22Rv1 (cell line): ENCODE data around the gene AKR1E2.

Source experiments
- H3K27ac ChIP-seq: fragments of 450-650 bp; 2 replicates; pipeline ENCODE4 v1.5.1; 2017
- CTCF ChIP-seq: fragments of 450-650 bp; IDR thresholded peaks from 2 replicates; pipeline ENCODE4 v1.5.1; 2017; ENCODE audit warnings: mild to moderate bottlenecking
- ZFX ChIP-seq: fragments of 450-650 bp; IDR thresholded peaks from 2 replicates; pipeline ENCODE4 v1.6.1; 2017; ENCODE audit warnings: antibody characterized with exemption, borderline replicate concordance

AKR1E2 gene

GRCh38 chr10:4825868-4826791 is at the start of gene AKR1E2:
TSS of gene AKR1E2 (plus strand) at chr10:4826207. CDS start at chr10:4826325, 118 bp downstream.
- TF ChIP-seq CTCF (no peak; the same call in 1 of the 2 replicates), ZFX (no peak)
- H3K27ac ChIP-seq, result peak within 1 kb of the TSS; percentile 74

- TF ChIP-seq CTCF (no peak), ZFX (no peak)
- H3K27ac ChIP-seq, result no peak overlapping the region
Observed at GRCh38 chr10:4776234-4776638, 49.8 kb upstream of the AKR1E2 start.

GRCh38 chr10:4778761-4779160 is 47.2 kb upstream of the AKR1E2 start:
- TF ChIP-seq ZFX (no peak), CTCF (no peak)
- H3K27ac ChIP-seq, result no peak overlapping the region

- TF ChIP-seq CTCF (no peak), ZFX (no peak)
- no peak overlapping the region for H3K27ac ChIP-seq
Observed at GRCh38 chr10:4780091-4780490, 45.9 kb upstream of the AKR1E2 start.

GRCh38 chr10:4780782-4781181 is 45.2 kb upstream of the AKR1E2 start:
- no peak for TF ChIP-seq CTCF
- no peak for TF ChIP-seq ZFX
- no peak overlapping the region for H3K27ac ChIP-seq

GRCh38 chr10:4781955-4782354 is 44.1 kb upstream of the AKR1E2 start:
- H3K27ac ChIP-seq, result no peak overlapping the region
- TF ChIP-seq CTCF (no peak), ZFX (no peak)

- no peak overlapping the region for H3K27ac ChIP-seq
- TF ChIP-seq CTCF (no peak), ZFX (no peak)
Observed at GRCh38 chr10:4784667-4785333, 41.2 kb upstream of the AKR1E2 start.
